GM23338 (cell line): ENCODE data around the gene HSPD1. TPM values are rescaled to one million over a fixed set of nuclear protein-coding genes. Genes with fewer than 3 reads are reported as not detected.
A peak's percentile ranks its signal among the peaks of the same experiment; 100 is the strongest.

Experiments
- ATAC-seq: fragments of 200-7000 bp; cut with Tn5 transposase; 3 replicates; pipeline ENCODE4 v1.9.1; 2020
- DNase-seq: peaks from one replicate; pipeline ENCODE4 v3.0.0-alpha.2; 2015; ENCODE audit warnings: low spot score
- H2AFZ ChIP-seq: fragments of 200-600 bp; sonication (generic); 2 replicates; pipeline ENCODE4 v1.8.0; 2016; ENCODE audit warnings: antibody characterized with exemption, mild to moderate bottlenecking, moderate library complexity
- H3F3A ChIP-seq: fragments of 200-600 bp; sonication (generic); replicated peaks from 2 replicates; pipeline ENCODE4 v1.8.0; 2017; ENCODE audit warnings: antibody characterized with exemption, mixed run types, low read depth
- H3K27ac ChIP-seq: fragments of 200-600 bp; sonication (generic); 2 replicates; pipeline ENCODE4 v1.6.1; 2016; ENCODE audit warnings: low read depth
- H3K27me3 ChIP-seq: fragments of 200-600 bp; sonication (generic); 2 replicates; pipeline ENCODE4 v1.8.0; 2016; ENCODE audit warnings: mild to moderate bottlenecking, mixed run types, moderate library complexity; ENCODE audit not compliant: insufficient read depth
- H3K36me3 ChIP-seq: fragments of 200-600 bp; sonication (generic); 2 replicates; pipeline ENCODE4 v1.8.0; 2016; ENCODE audit warnings: mild to moderate bottlenecking; ENCODE audit not compliant: insufficient read depth
- H3K4me1 ChIP-seq: fragments of 200-600 bp; sonication (generic); 2 replicates; pipeline ENCODE4 v1.8.0; 2016; ENCODE audit warnings: mild to moderate bottlenecking, moderate library complexity; ENCODE audit not compliant: insufficient read depth
- H3K4me2 ChIP-seq: fragments of 200-600 bp; sonication (generic); 2 replicates; pipeline ENCODE4 v1.7.1; 2017; ENCODE audit warnings: mixed run types
- H3K4me3 ChIP-seq: fragments of 200-600 bp; sonication (generic); 2 replicates; pipeline ENCODE4 v1.6.1; 2016; ENCODE audit warnings: mixed run types
- H3K79me2 ChIP-seq: fragments of 200-600 bp; sonication (generic); replicated peaks from 2 replicates; pipeline ENCODE4 v1.8.0; 2017; ENCODE audit warnings: mild to moderate bottlenecking; ENCODE audit not compliant: insufficient read depth
- H3K9me2 ChIP-seq: fragments of 200-600 bp; sonication (generic); 2 replicates; pipeline ENCODE4 v1.8.0; 2017; ENCODE audit not compliant: insufficient read depth
- H4K20me1 ChIP-seq: fragments of 200-600 bp; sonication (generic); replicated peaks from 2 replicates; pipeline ENCODE4 v1.8.0; 2017; ENCODE audit warnings: mild to moderate bottlenecking; ENCODE audit not compliant: insufficient read depth
- H3K27ac Mint-ChIP-seq: 2 replicates; pipeline ENCODE4 v1.8.0; 2020; ENCODE audit warnings: inconsistent platforms, mild to moderate bottlenecking, moderate library complexity, mixed read lengths
- H3K27me3 Mint-ChIP-seq: 3 replicates; pipeline ENCODE4 v1.8.0; 2022; ENCODE audit warnings: low read depth, mild to moderate bottlenecking, moderate library complexity, mixed read lengths, inconsistent platforms; ENCODE audit not compliant: insufficient read depth, poor library complexity
- H3K36me3 Mint-ChIP-seq: 3 replicates; pipeline ENCODE4 v1.8.0; 2021; ENCODE audit warnings: low read depth, mild to moderate bottlenecking, inconsistent platforms, moderate library complexity, mixed read lengths
- H3K4me1 Mint-ChIP-seq: 3 replicates; pipeline ENCODE4 v1.8.0; 2020; ENCODE audit warnings: mild to moderate bottlenecking, inconsistent platforms, mixed read lengths
- H3K4me3 Mint-ChIP-seq: 3 replicates; pipeline ENCODE4 v1.8.0; 2021; ENCODE audit warnings: moderate library complexity, mild to moderate bottlenecking, inconsistent platforms, mixed read lengths
- H3K9me3 Mint-ChIP-seq: 3 replicates; pipeline ENCODE4 v1.8.0; 2020; ENCODE audit warnings: moderate library complexity, mild to moderate bottlenecking, inconsistent platforms, mixed read lengths
- CREB1 ChIP-seq: fragments of 250-450 bp; sonication (Bioruptor Pico); IDR thresholded peaks from 2 replicates; pipeline ENCODE4 v1.5.0; 2020; ENCODE audit warnings: low read depth, mild to moderate bottlenecking, moderate library complexity
- EZH2 ChIP-seq: fragments of 200-600 bp; sonication (generic); IDR thresholded peaks from one replicate; pipeline ENCODE4 v1.8.0; 2017; ENCODE audit warnings: antibody characterized with exemption, mild to moderate bottlenecking, low read depth; ENCODE audit not compliant: unreplicated experiment
- EZH2phosphoT487 ChIP-seq: fragments of 200-600 bp; sonication (generic); IDR thresholded peaks from one replicate; pipeline ENCODE4 v1.8.1; 2018; ENCODE audit warnings: antibody characterized with exemption; ENCODE audit not compliant: unreplicated experiment
- JUNB ChIP-seq: IDR thresholded peaks from one replicate; pipeline ENCODE4 v1.6.1; 2016; ENCODE audit warnings: antibody characterized with exemption; ENCODE audit not compliant: unreplicated experiment
- NANOG ChIP-seq: IDR thresholded peaks from 2 replicates; pipeline ENCODE4 v1.6.1; 2016; ENCODE audit warnings: antibody characterized with exemption, borderline replicate concordance
- POLR2AphosphoS5 ChIP-seq: IDR thresholded peaks from 2 replicates; pipeline ENCODE4 v1.6.1; 2016; ENCODE audit warnings: antibody characterized with exemption, low read depth
- ZNF114 ChIP-seq: fragments of 250-450 bp; sonication (Bioruptor Pico); IDR thresholded peaks from 2 replicates; pipeline ENCODE4 v1.5.0; 2020; ENCODE audit warnings: mild to moderate bottlenecking, moderate library complexity
- ZNF331 ChIP-seq: fragments of 250-450 bp; sonication (Bioruptor Pico); IDR thresholded peaks from 2 replicates; pipeline ENCODE4 v1.5.0; 2020; ENCODE audit warnings: low read depth, mild to moderate bottlenecking, moderate library complexity
- polyA plus RNA-seq: library from polyadenylated mRNA; unstranded; fragments of >200 nt; fragmentation: Nextera tagmentation; extraction: Ambion mirVana; gene quantifications from 2 replicates; pipeline ENCODE4 v1.2.1, GENCODE V29; 2016
- total RNA-seq: library from RNA; depleted of rRNA; stranded (reverse); fragments of >200 nt; shearing (Covaris generic); gene quantifications from 2 replicates; pipeline ENCODE4 v1.2.3, GENCODE V29; 2014
- TF ChIP-seq, protein P1 (sequence below), 2 experiments: fragments of 200-600 bp in 1 of 2; sonication (generic) in 1 of 2; conservative IDR thresholded peaks; 2 replicates each; pipeline versions ENCODE4 v1.5.1 to v1.6.1; 2016 to 2017; ENCODE audit warnings: antibody characterized with exemption in 2 of 2, low read depth in 2 of 2, mild to moderate bottlenecking in 2 of 2, moderate library complexity in 1 of 2
- TF ChIP-seq, protein P2 (sequence below): IDR thresholded peaks from one replicate; pipeline ENCODE4 v1.6.1; 2018; ENCODE audit warnings: antibody characterized with exemption; ENCODE audit not compliant: unreplicated experiment

Gene HSPD1
- total and polyA plus RNA-seq, 2 experiments from 2014 or later, result 880 to 1,188 TPM

DNA sequence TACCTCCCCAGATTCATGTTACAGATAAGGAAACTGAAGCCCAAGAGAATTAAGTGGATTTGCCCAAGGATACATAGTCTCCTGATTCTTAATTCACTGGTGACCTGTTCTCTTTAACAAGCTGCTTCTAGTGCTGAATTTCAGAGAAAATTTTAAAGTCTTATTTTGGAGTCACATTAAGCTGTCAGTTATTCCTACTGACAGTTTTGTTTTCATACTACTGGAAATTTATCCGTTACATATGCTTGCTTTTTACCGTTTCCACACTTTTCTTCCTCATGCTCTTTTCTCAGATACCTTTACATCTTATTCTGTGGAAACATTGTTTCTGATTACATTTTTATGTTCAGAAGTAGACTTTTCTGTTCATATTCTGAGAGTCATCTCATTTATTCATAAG, 17.5 kb upstream of the HSPD1 start:
- Mint-ChIP-seq H3K27ac (no peak overlapping the region), H3K27me3 (peaks cover 9% of the 10 kb centered on the region), H3K36me3 (peaks cover 27% of the 10 kb centered on the region), H3K9me3 (peaks cover 3% of the 10 kb centered on the region; the same call in 2 of the 3 replicates), H3K4me3 (peak overlapping the region; percentile 96), H3K4me1 (peaks cover 37% of the 10 kb centered on the region)
- H3K79me2 ChIP-seq, result peaks cover 59% of the 10 kb centered on the region
- H3K4me1 ChIP-seq, result peaks cover 25% of the 10 kb centered on the region
- TF ChIP-seq NANOG (no peak), EZH2phosphoT487 (no peak), CREB1 (CRISPR knock-in tag) (no peak), POLR2AphosphoS5 (no peak), JUNB (no peak), EZH2 (no peak), ZNF331 (no peak)
- TF ChIP-seq, protein P1, sequence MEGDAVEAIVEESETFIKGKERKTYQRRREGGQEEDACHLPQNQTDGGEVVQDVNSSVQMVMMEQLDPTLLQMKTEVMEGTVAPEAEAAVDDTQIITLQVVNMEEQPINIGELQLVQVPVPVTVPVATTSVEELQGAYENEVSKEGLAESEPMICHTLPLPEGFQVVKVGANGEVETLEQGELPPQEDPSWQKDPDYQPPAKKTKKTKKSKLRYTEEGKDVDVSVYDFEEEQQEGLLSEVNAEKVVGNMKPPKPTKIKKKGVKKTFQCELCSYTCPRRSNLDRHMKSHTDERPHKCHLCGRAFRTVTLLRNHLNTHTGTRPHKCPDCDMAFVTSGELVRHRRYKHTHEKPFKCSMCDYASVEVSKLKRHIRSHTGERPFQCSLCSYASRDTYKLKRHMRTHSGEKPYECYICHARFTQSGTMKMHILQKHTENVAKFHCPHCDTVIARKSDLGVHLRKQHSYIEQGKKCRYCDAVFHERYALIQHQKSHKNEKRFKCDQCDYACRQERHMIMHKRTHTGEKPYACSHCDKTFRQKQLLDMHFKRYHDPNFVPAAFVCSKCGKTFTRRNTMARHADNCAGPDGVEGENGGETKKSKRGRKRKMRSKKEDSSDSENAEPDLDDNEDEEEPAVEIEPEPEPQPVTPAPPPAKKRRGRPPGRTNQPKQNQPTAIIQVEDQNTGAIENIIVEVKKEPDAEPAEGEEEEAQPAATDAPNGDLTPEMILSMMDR (conservative IDR thresholded peaks at IDR 0.05; ENCODE audit: low read depth in 2 of 2), result no peak
- TF ChIP-seq, protein P2, sequence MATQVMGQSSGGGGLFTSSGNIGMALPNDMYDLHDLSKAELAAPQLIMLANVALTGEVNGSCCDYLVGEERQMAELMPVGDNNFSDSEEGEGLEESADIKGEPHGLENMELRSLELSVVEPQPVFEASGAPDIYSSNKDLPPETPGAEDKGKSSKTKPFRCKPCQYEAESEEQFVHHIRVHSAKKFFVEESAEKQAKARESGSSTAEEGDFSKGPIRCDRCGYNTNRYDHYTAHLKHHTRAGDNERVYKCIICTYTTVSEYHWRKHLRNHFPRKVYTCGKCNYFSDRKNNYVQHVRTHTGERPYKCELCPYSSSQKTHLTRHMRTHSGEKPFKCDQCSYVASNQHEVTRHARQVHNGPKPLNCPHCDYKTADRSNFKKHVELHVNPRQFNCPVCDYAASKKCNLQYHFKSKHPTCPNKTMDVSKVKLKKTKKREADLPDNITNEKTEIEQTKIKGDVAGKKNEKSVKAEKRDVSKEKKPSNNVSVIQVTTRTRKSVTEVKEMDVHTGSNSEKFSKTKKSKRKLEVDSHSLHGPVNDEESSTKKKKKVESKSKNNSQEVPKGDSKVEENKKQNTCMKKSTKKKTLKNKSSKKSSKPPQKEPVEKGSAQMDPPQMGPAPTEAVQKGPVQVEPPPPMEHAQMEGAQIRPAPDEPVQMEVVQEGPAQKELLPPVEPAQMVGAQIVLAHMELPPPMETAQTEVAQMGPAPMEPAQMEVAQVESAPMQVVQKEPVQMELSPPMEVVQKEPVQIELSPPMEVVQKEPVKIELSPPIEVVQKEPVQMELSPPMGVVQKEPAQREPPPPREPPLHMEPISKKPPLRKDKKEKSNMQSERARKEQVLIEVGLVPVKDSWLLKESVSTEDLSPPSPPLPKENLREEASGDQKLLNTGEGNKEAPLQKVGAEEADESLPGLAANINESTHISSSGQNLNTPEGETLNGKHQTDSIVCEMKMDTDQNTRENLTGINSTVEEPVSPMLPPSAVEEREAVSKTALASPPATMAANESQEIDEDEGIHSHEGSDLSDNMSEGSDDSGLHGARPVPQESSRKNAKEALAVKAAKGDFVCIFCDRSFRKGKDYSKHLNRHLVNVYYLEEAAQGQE, result no peak
- peaks cover 13% of the 10 kb centered on the region; the same call in 1 of the 2 replicates for H3F3A ChIP-seq
- no peak overlapping the region for H2AFZ ChIP-seq
- no peak overlapping the region for H3K27ac ChIP-seq
- 0 out of 2 replicates have a peak, but pooled peaks cover 9% of the 10 kb centered on the region for H3K36me3 ChIP-seq
- peaks cover 14% of the 10 kb centered on the region for H4K20me1 ChIP-seq
- H3K4me3 ChIP-seq, result peak overlapping the region; percentile 86
- ATAC-seq (no peak), DNase-seq (no peak)
- no peaks in the 10 kb centered on the region for H3K27me3 ChIP-seq
- H3K4me2 ChIP-seq, result peak overlapping the region; percentile 93
- H3K9me2 ChIP-seq, result no peaks in the 10 kb centered on the region

DNA sequence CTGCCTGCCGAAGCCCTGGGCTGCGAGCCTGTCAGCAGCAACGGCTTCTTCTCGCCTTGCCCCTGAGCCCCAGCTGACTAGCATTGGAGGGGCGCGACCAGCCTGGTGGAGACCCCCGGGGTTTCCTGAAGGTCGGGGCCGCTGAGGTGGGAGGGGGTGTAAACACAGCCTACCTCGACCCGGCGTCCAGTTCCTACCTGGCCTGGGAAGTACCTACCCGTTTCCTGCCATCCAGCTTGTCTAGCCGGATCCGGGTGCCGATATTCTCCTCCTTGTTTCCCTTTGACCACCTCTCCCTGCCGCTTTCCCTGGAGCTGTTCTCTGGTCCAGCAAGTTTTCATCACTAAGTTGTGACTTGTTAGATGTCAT, 16.7 kb upstream of the HSPD1 start:
- peak; percentile 68 for DNase-seq
- TF ChIP-seq ZNF114 (CRISPR knock-in tag), result no peak
- TF ChIP-seq, protein P1 (conservative IDR thresholded peaks at IDR 0.05; ENCODE audit: low read depth in 2 of 2), result no peak

More for the DNA sequence above, 16.7 kb upstream of the HSPD1 start:
- peaks cover 13% of the 10 kb centered on the region; the same call in 1 of the 2 replicates for H3F3A ChIP-seq
- peak; percentile 60 for ATAC-seq
- no peaks in the 10 kb centered on the region for H3K9me2 ChIP-seq
- H3K27me3 ChIP-seq, result no peaks in the 10 kb centered on the region
- H3K9me3 Mint-ChIP-seq, result no peaks in the 10 kb centered on the region; the same call in 1 of the 3 replicates
- peak overlapping the region; percentile 72; the same call in 1 of the 2 replicates for H3K27ac ChIP-seq
- peak overlapping the region; percentile 86 for H3K4me3 ChIP-seq
- 0 out of 2 replicates have a peak, but pooled peaks cover 9% of the 10 kb centered on the region for H3K36me3 ChIP-seq
- H3K4me3 Mint-ChIP-seq, result peak overlapping the region; percentile 96
- H3K4me2 ChIP-seq, result peak overlapping the region; percentile 93
- H3K27ac Mint-ChIP-seq, result peak overlapping the region; percentile 70
- H3K79me2 ChIP-seq, result peaks cover 51% of the 10 kb centered on the region
- H3K4me1 Mint-ChIP-seq, result peaks cover 33% of the 10 kb centered on the region
- peaks cover 14% of the 10 kb centered on the region for H4K20me1 ChIP-seq
- 0 out of 2 replicates have a peak overlapping the region, but pooled peaks have one; percentile 57 for H2AFZ ChIP-seq
- H3K27me3 Mint-ChIP-seq, result peaks cover 10% of the 10 kb centered on the region
- peaks cover 25% of the 10 kb centered on the region for H3K4me1 ChIP-seq
- peaks cover 21% of the 10 kb centered on the region for H3K36me3 Mint-ChIP-seq
